Stimulated activated CD8-positive, alpha-beta memory T cell treated with anti-CD3 and anti-CD28 coated beads, Interleukin-4, amount 100 ng/mL, for 1 hour (primary cell): ENCODE results near the gene PITPNM3.
"Not testable (repeated sequence)": the region's sequence is repeated elsewhere in the genome, so short reads cannot be mapped to it uniquely, and the experiment has no call there.

ENCODE experiments used
- DNase-seq, 2 donors: peaks; one replicate each; pipeline ENCODE4 v3.0.0-alpha.2; 2020; ENCODE audit warnings: low read depth in 2 of 2, low spot score in 1 of 2

The PITPNM3 gene

DNA sequence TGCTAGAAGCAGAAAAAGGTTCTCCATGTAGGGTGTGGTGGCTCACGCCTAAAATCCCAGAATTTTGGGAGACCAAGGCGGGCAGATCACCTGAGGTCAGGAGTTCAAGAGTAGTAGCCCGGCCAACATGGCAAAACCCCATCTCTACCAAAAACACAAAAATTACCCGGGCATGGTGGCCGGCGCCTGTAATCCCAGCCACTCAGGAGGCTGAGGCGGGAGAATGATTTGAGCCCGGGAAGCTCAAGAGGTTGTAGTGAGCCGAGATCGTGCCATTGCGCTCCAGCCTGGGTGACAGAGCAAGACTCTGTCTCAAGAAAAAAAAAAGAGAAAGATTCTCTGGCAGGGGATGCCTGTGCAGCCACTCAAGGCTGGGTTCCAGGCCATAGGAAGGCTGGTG lies 54.2 kb downstream of the PITPNM3 start:
- no peak for DNase-seq

DNA sequence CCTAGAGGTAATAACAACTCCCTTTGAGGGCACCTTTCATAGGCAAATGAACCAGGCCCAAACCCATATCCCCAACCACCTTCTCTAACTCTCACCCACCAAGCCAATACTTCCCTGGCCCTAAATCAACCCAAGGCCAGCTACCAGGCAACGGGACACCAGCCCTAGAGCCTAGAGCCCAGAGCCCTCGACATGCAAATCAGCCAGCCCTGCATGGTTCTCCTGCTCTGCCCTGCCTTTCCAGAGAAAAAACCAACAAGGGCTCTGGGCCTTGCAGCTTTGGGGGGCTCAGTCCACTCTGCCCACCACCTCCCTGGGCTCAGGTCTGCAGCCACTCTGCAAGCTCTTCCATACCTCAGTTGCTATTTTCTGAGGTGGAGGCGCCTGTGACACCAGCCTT lies 55.0 kb downstream of the PITPNM3 start:
- DNase-seq = no peak

GRCh38 chr17:6498901-6499540 lies 57.3 kb downstream of the PITPNM3 start:
- DNase-seq = no peak

DNA sequence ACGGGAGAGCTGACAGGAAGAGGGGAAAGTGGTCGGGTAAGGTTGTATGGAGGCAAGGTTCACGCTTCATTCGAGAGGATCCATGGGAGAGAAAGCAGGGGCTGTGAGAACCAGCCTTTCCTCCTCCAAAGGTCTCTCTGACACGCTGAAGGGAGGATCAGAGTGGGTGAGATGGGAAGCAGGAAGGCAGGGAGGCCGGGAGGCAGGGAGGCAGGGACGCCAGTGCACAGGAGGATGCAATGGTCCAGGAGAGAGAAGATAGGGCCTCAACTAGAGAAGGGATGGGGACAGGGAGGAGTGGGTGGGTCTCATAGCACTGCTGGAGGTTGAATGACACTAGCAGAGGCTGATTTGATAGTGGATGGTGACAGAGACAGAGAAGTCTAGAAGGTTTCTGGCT lies 58.0 kb downstream of the PITPNM3 start:
- DNase-seq = no peak

GRCh38 chr17:6497496-6498221 lies 58.7 kb downstream of the PITPNM3 start:
- DNase-seq = no peak

DNA sequence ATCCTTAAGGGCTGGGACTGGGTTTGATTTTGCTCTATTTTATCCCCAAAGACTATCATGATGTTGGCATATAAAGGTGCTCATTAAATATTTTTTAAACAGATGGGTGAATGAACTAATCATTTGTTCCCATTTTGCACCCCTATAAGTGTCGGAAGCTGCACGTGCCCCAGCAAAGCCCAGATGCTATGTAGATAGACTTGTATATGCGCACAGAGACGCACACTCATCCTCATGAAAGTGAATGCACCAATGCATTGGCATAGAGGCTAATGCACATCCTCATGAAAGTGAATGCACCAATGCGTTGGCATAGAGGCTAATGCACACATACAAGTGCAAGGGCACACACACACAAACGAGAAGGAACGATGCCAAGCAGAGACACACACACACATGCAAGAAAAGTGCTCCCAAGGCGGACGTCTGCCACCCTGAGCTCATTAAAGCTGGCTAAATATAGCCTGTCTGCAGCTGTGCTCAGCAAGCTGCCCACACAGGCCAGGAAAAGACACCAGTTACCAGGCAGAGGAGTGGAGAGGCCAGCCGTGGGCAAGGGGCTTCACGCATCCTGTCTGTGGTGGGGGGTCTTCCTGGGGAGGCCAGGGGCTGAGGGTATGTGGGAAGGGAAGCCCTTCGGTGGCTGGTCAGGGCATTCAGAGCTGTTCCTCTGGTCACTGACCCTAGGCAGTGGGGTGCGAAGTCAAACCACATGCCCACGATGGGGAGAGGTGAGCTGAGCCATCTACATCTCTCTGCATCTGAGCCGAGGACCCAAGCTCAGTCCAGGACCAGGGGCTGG lies 59.5 kb downstream of the PITPNM3 start:
- DNase-seq = no peak

DNA sequence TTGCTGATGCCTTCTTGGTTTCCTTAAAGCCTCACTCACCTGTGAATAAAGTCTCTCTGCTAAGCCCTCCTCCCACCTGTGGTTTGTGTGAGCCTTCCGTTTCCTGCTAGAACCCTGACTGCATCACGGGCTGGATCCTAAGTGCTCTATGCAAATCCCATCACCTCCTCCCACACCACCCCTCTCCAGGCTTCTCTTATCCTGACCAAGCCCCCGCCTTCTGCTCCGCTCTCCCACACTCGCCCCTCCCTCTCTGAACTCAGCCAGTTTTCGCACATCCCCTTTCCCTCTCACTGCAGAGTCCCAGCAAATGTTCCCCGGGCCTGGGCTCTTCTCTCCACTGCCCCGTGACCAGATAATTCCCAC lies 60.3 kb downstream of the PITPNM3 start:
- no peak for DNase-seq

GRCh38 chr17:6495450-6496115 lies 60.8 kb downstream of the PITPNM3 start:
- DNase-seq = no peak

- DNase-seq = no peak
These were observed 62.0 kb downstream of the PITPNM3 start for GRCh38 chr17:6494239-6494941.

- no peak for DNase-seq
These were observed 63.3 kb downstream of the PITPNM3 start for GRCh38 chr17:6492892-6493674.

GRCh38 chr17:6491071-6491700 lies 65.2 kb downstream of the PITPNM3 start:
- no peak for DNase-seq

DNA sequence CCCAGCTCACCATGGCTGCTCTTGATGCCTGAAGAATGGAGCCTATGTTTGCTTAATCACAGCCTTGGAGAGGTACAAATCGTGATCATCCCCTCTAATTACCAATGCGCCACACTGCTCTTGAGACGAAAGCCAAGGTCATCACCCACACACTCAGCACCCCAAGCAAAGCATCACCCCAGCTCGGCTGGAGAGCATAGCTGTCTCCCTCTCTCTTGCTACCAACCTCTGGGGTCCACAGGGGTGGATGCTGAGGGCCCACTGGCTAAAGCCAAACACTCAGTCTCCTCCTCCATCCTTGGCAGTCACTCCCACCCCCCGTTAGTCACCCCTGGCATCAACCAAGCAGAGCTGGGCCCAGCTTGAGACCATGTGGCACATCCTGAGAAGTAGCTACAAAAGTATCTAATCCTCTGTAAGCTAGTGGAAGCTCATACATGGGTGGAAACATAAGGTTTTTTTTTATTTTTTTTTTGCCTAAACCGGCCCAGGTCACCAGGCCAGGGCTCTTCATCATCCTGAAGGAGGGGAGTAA lies 67.3 kb downstream of the PITPNM3 start:
- no peak for DNase-seq

DNA sequence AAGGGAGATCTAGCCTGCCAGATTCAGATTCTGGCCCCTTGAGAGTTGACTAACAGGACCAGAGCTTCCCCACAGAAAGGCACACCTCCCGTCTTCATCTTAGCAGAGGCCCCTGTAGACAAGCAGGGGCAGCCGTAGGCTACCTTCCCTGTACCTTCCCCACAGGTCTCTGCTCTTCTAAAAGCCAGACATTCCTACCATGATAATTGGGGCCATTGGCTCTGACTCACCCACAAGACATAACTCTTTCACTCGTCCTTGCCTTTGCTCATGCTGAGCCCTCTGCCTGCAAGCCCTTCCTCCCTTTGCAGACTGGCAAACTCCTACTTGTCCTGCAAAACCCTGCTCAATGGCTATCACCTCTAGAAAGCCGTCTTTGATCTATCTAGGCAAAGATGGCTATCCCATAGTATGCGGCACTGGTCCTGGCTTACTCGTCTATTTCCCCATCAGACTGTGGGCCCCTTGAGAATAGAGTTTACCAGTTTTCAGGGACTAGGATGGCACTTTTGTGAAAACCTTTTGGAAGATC lies 68.3 kb downstream of the PITPNM3 start:
- no peak for DNase-seq

- DNase-seq = no peak
These were observed 68.9 kb downstream of the PITPNM3 start for GRCh38 chr17:6487251-6488007.

DNA sequence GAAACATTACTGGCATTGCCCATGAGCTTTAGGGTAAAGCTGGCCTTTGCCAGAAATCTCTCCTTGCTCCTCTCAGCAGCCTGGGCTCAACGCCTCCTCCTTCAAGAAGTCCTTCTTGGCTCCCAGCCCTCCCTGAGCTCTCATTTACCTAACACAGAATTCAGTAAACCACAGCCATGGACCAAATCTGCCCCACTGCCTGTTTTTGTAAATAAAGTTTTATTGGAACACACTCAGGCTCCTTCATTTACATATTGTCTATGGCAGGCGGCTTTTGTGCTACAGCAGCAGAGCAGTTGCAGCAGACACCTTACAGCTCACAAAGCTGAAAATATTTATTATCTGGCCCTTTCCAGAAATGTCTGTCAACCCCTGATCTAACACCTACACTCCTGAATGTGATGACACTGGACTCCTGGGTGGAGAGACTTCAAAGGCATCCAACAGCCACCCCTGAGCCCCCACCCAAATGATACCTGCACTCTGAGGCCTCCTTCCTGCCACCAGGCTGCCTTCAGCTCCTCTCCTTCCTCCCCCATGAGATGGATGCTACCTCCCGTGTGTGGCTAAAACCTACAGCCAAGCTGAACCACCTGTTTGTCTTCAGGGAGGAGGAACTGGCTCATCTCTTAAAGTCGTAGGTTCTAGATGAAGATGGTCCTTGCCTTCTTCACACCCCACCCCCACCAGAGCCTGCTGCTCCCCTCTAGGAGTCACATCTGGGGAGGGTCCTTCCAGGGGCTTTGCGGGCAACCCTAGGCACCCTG lies 70.5 kb downstream of the PITPNM3 start:
- DNase-seq = no peak

DNA sequence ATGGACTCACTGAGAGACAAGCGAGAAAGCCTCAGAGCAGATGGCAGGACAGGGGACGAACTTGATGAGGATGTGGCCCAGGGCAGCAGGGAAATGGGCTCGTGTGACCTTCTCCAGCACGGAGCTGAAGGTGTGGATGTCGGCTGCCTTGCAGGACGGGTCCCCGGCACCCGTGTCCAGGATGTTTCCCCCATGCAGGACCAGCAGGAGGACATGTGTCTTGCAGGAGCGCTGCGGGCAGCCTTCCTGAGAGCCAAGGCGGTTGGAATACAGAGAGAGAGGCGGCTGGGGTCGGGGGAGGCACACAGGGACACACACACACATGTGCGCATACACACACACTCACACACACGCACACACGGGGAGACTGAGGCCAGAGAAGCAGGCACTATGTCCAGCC lies 72.8 kb downstream of the PITPNM3 start:
- DNase-seq = no peak

GRCh38 chr17:6482796-6483195 lies 73.6 kb downstream of the PITPNM3 start:
- DNase-seq = not testable (repeated sequence)

DNA sequence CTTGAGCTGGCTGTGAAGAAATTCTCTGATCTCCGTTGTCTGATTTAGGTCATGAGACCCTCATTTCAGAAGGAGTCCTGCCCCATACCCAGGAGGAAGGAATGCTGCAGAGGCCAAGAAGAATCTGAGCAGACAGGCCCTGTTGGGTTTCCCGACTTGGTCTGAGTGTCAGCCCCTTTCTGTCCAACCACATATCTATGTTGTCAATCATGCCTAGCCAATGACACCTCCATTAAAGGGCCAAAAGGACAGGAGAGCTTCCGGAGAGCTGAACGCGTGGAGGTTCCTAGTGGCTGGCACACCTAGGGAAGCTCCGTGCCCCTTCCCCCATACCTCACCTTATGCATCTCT lies 74.3 kb downstream of the PITPNM3 start:
- no peak for DNase-seq
